Activated naive CD8-positive, alpha-beta T cell treated with anti-CD3 and anti-CD28 coated beads, Interleukin-2, amount 50 U/mL, for 16 hours (primary cell): Measurements from ENCODE around the gene SOX10.

Experiments
- DNase-seq: peaks from one replicate; pipeline ENCODE4 v3.0.0-alpha.2; 2020; ENCODE audit warnings: low read depth, low spot score

SOX10 gene

GRCh38 chr22:37983860-37984791 lies at the start of gene SOX10:
Gene SOX10 (minus strand): TSS chr22:37984555. CDS start chr22:37983784, 771 bp downstream.
- DNase-seq: no peak

GRCh38 chr22:38033522-38034277 lies 49.3 kb upstream of the SOX10 start:
- DNase-seq: no peak

GRCh38 chr22:38032681-38033521 lies 48.5 kb upstream of the SOX10 start:
- DNase-seq: no peak

GRCh38 chr22:38031491-38031890 lies 47.1 kb upstream of the SOX10 start:
- no peak for DNase-seq

DNA sequence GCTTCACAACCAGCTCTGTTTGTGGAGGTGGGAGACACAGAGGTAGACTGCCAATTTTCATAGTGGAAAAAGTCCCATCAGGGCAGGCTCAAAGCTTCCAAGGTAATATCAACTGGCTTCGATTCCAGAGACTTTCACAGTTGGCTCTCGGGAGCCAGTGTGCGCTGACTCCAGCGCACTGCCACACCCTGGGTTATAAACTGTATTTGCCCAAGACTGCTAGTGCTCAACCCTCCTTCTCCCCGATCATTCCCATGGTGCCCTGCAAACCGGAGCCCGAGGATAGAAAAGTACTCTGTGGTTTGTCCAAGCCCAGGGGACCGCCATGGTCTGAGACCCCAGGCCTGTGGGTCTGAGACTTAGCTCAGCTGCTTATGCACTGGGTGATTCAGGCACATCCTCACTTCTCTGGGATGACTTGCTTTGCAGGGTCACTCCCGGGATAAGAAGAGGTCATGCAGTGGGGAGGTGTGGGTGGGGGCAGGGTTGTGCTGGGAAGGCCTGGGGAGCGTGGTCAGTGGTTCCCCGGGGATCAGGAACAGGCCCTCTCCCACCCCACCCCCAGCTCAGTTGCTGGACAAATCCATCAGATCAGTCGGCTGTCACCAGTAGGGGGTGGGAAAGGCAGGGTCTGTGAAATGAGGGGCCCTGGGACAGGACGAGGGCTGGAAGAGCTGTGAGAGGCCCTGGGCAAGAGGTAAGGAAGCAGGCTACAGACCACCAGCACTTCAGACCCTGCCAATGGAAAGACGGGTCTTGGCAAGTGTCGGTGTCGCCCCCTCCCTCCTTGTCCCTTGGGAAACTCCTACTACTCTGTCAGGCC lies 46.2 kb upstream of the SOX10 start:
- DNase-seq: no peak

DNA sequence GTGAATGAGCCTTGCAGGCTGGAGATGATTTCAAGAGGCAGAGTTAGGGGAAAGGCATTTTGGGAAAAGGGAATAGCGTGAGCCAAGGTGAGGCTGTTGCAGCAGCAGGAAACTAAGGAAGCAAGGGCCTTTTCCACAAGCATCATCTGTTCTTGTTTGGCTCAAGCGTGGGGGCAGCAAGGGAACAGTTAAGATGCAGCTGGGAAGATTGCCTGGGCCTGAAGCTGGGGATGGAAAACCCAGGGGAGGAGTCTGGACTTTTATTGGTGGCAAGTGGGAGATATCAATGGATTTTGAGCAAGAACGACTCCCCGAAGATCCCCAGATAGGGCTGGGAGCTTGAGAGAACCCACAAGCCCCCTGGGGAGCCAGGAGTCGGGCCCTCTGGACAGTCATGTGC lies 45.5 kb upstream of the SOX10 start:
- no peak for DNase-seq

DNA sequence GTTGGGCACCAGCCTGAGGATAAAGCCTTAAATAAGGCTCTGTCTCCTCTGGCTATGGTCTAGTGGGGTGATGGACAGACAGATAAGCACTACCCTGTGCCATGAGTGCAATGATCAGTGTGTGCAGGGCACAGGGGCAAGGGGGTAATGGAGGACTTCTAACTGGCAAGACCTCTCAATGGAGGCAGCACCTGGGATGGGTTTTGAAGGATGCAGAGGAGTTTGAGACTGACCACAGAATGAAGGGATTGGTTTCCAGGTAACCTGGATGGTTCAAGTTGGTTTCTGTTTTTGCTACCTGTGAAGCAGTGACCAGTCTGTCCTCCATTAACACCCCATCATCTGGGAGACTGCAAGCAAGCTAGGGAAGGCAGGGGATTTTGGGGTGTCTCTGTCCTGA lies 45.0 kb upstream of the SOX10 start:
- DNase-seq: no peak

DNA sequence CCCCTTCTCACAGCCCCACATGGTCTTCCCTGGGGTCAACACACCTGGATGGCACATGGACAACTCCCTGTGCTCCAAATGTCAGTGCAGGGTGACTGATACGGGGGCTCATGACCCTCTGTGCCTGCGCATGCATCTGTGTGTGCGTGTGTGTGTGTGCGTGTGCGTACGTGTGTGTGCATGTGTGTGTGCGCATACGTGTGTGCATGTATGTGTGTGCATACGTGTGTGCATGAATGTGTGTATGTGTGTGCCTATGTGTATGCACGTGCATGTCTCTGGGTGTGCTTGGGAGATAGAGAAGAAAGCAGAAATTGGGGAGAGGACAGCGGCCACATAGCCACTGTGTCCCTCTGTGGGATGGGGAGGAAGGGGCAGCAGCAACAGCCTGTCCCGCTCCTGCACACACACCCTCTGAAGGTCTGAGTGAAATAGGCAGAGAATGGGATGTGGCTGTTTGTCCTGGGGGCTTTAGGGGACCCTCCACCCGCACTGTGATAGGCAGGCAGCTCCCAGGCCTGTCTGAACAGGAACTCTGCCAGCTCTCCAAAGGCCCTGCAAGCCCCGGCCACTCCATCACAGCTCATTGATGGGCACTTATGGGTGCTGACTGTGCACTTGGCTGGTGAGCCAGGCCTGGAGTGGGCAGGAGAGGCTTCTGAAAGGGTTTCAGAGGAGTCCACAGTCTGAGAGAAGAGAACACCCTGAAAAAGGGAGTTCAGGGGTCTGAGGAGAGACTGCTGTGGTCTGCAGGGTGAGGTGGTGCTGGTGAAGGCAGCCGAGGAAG lies 44.2 kb upstream of the SOX10 start:
- no peak for DNase-seq

GRCh38 chr22:38027487-38027886 lies 43.1 kb upstream of the SOX10 start:
- DNase-seq: no peak

GRCh38 chr22:38026130-38027111 lies 42.1 kb upstream of the SOX10 start:
- no peak for DNase-seq

DNA sequence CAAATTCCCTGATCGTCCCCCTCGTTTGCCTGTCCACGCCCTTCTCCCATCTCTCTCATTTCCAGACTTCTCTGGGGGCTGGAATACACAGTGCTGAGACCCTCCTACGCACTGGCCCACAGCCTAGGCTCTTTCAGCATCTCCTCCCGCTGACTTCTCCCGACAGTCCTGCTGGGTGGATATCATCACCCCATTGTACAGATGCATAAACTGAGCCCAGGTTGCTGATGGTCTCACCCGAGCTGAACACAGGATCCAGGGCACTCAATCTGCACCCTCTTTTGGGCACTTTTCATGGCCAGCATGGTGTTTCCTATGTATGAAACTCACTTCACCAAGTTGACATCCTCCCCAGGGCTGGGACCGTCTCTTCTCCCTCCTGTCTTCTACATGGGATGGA lies 41.2 kb upstream of the SOX10 start:
- DNase-seq: no peak

- no peak for DNase-seq
Measured at GRCh38 chr22:38023045-38023444, 38.7 kb upstream of the SOX10 start.

GRCh38 chr22:38021206-38021605 lies 36.9 kb upstream of the SOX10 start:
- no peak for DNase-seq

DNA sequence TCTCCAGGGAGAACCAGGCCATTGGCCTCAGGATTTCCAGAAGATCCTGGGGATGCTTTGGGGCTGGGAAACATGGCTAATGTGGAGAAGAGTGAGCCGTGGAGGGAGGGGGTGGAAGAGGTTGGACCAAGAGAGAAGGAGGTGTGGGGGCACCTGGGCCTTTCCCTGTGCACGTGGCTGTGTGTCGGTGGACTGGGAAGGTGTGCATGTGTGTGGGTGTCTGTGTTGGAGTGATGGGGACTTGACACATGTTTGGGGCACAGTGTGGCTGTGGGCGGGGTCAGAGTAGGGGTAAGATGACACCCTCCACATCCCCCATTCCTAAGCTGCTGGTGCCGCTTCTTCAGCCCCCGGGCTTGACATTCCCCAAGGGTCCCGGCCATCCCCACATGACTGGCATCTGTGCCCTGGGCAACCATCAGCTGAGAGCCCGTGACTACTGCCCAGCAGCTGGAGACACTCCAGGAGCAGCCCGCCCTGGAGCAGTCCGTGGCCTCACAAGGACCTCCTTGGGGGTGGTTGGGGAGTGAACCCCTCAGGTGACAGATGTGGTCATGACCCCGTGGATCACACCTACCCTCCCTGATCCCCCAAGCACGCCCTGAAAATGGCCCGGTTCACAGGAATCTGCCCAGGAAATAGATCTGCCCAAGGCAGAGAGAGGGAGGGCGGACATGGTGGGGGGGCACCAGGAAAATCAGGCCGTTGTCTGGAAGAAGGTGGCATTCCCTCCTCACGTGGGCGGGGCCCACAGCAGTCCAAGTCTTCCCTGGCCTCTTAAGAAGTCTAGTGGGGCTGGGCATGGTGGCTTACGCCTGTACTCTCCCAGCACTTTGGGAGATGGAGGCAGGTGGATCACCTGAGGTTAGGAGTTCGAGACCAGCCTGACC lies 34.8 kb upstream of the SOX10 start:
- DNase-seq: no peak

DNA sequence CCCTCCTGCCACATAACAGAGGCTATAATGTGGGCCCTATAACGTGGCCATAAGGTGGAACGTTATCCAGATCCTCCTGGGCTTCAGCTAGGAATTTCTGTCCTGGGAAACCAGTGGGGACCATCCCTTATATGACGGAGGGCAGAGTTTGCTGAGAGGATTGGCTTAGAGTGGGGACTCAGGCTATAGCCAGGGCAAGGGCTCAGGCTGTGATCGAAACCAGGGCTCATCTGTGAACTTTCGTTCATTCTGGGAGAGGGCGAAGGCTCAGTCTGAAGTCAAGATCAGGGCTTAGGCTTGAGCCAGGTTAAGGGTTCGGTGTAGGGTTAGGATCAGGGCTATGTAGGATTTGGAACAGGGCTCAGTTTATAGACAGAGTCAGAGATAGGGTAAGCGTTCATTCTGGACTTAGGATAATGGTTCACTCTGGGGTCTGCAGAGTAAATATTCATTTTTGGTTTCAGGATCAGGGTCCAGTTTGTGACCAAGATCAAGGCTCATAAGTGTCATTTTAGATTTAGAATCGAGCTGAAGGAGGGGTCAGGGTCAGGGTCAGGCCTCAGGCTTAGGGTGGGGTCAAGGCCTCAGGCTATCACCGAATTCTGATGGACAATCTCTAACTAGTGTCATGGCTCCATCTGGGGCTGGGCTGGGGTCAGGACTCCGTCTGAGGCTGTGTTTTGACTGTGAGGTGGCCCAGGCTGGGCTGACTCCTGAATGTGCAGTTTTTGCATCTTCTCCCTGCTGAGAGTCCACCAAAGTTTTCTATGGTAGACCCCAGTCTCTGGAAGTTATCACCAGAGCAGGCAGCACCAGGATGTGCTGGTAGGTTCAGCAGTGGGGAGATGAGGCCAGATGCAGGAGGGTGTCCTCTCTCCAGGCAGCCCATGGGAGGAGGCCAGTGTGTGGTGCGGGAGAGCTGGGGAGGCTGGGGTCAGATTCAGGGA lies 33.9 kb upstream of the SOX10 start:
- DNase-seq: no peak

DNA sequence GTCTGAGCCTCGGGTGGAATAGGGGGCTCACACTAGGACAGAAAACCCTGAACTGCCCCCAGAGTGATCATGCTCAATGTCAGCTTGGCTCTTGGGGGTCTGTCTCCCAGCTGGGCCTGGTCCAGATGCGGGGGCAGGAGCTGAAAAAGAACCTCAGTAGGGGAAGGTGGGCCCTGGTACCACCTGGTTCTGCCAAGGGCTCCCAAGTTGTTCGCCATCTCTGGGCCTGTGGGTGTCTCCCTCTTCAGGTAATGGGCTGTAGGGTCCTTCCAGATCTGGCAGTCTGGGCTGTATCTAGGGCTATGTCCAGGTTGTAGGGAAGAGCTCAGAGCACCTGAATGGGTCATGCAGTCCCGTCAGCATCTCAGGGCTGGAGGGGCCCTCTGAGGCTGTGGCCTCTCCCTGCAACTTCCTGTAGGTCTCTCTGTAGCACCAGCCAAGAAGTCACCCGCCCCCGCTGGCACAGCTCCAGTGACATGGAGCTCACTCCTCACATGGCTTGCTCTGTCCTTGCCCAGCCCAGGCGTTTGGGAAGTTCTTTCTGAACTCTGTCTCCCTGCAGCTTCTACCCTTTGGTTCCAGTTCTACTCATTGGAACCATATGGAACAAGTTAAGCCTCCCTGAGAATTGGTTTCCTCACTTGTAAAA lies 33.0 kb upstream of the SOX10 start:
- no peak for DNase-seq
